CD14-positive monocyte (primary cell): ENCODE measurements around the gene CAPN13. TPM values are rescaled to one million over a fixed set of nuclear protein-coding genes. Genes with fewer than 3 reads are reported as not detected.

Source experiments
- DNase-seq, 3 donors: peaks; one replicate each; pipeline ENCODE4 v3.0.0-alpha.2; 2011 to 2022
- H2AFZ ChIP-seq: 2 replicates; pipeline ENCODE4 v1.6.0; 2012; ENCODE audit warnings: mild to moderate bottlenecking, low read depth, low read length, inconsistent platforms; ENCODE audit not compliant: insufficient read depth, poor library complexity, severe bottlenecking
- H3K27ac ChIP-seq, 2 donors: 1 replicate in 1 of 2; 2 replicates in 1 of 2; pipeline ENCODE4 v1.5.1; 2012 to 2013; ENCODE audit warnings: low read length in 2 of 2, control low read depth in 1 of 2, inconsistent platforms in 1 of 2, low read depth in 1 of 2, mild to moderate bottlenecking in 1 of 2
- H3K27me3 ChIP-seq, 2 donors: one replicate each; pipeline versions ENCODE4 v1.6.0 to v1.6.1; 2011 to 2013; ENCODE audit warnings: low read length in 2 of 2; ENCODE audit not compliant: control insufficient read depth in 2 of 2, insufficient read depth in 2 of 2
- H3K36me3 ChIP-seq, 2 donors: replicated peaks in 1 of 2; 1 replicate in 1 of 2; 2 replicates in 1 of 2; pipeline versions ENCODE4 v1.5.1 to v1.6.1; 2012 to 2013; ENCODE audit warnings: low read length in 2 of 2, control low read depth in 1 of 2, inconsistent platforms in 1 of 2, mild to moderate bottlenecking in 1 of 2; ENCODE audit not compliant: insufficient read depth in 2 of 2, control insufficient read depth in 1 of 2
- H3K4me1 ChIP-seq, 2 donors: 1 replicate in 1 of 2; 2 replicates in 1 of 2; pipeline versions ENCODE4 v1.5.1 to v1.6.1; 2012 to 2013; ENCODE audit warnings: low read length in 2 of 2, control low read depth in 1 of 2, inconsistent platforms in 1 of 2, mild to moderate bottlenecking in 1 of 2, moderate library complexity in 1 of 2; ENCODE audit not compliant: insufficient read depth in 2 of 2, control insufficient read depth in 1 of 2
- H3K4me2 ChIP-seq: replicated peaks from 2 replicates; pipeline ENCODE3; 2012; ENCODE audit warnings: low read length, moderate library complexity, mild to moderate bottlenecking; ENCODE audit not compliant: poor library complexity, severe bottlenecking; ENCODE audit errors: extremely low read depth
- H3K4me3 ChIP-seq, 3 experiments: fragments of 200-600 bp in 1 of 3; sonication (generic) in 1 of 3; replicated peaks in 1 of 3; 1 replicate in 2 of 3; 2 replicates in 1 of 3; pipeline ENCODE4 v1.5.1; 2011 to 2013; ENCODE audit warnings: low read length in 3 of 3, mild to moderate bottlenecking in 3 of 3, control low read depth in 2 of 3, low read depth in 2 of 3, inconsistent platforms in 1 of 3, moderate library complexity in 1 of 3
- H3K79me2 ChIP-seq: 2 replicates; pipeline ENCODE4 v1.6.0; 2012; ENCODE audit warnings: mild to moderate bottlenecking, control low read depth, inconsistent platforms, low read length, moderate library complexity; ENCODE audit not compliant: insufficient read depth
- H3K9ac ChIP-seq: 2 replicates; pipeline ENCODE4 v1.6.0; 2017; ENCODE audit warnings: low read length, mild to moderate bottlenecking; ENCODE audit not compliant: insufficient read depth, poor library complexity, severe bottlenecking
- H3K9me3 ChIP-seq, 2 donors: replicated peaks in 1 of 2; 1 replicate in 1 of 2; 2 replicates in 1 of 2; pipeline versions ENCODE4 v1.5.1 to v1.6.1; 2012 to 2013; ENCODE audit warnings: low read length in 2 of 2, control low read depth in 1 of 2; ENCODE audit not compliant: control insufficient read depth in 1 of 2, insufficient read depth in 1 of 2
- H4K20me1 ChIP-seq: 2 replicates; pipeline ENCODE4 v1.6.0; 2012; ENCODE audit warnings: mild to moderate bottlenecking, low read length, control low read depth, moderate library complexity; ENCODE audit not compliant: insufficient read depth
- H3K27ac Mint-ChIP-seq, 7 donors: one replicate each; pipeline ENCODE4 v1.8.0; 2020; ENCODE audit warnings: mild to moderate bottlenecking in 7 of 7, mixed read lengths in 7 of 7, moderate library complexity in 6 of 7, inconsistent platforms in 2 of 7
- H3K27me3 Mint-ChIP-seq, 3 donors: one replicate each; pipeline ENCODE4 v1.8.0; 2021 to 2022; ENCODE audit warnings: low read depth in 3 of 3, mild to moderate bottlenecking in 3 of 3, mixed read lengths in 3 of 3, moderate library complexity in 3 of 3, inconsistent platforms in 1 of 3
- H3K36me3 Mint-ChIP-seq, 2 donors: one replicate each; pipeline ENCODE4 v1.8.0; 2020; ENCODE audit warnings: mixed read lengths in 2 of 2, inconsistent platforms in 1 of 2, mild to moderate bottlenecking in 1 of 2
- H3K4me1 Mint-ChIP-seq: one replicate; pipeline ENCODE4 v1.8.0; 2020; ENCODE audit warnings: mild to moderate bottlenecking, mixed read lengths
- H3K4me3 Mint-ChIP-seq, 2 donors: one replicate each; pipeline ENCODE4 v1.8.0; 2020; ENCODE audit warnings: mild to moderate bottlenecking in 2 of 2, mixed read lengths in 2 of 2, moderate library complexity in 1 of 2
- H3K9me3 Mint-ChIP-seq, 7 donors: one replicate each; pipeline ENCODE4 v1.8.0; 2020 to 2022; ENCODE audit warnings: mixed read lengths in 7 of 7, mild to moderate bottlenecking in 6 of 7, moderate library complexity in 6 of 7, inconsistent platforms in 2 of 7
- WGBS: methylation state at CpG from one replicate; pipeline ENCODE4 v1.1.5; 2013; ENCODE audit warnings: missing lambda C conversion rate; ENCODE audit not compliant: insufficient coverage; 5-methylcytosine and 5-hydroxymethylcytosine counted together
- intact Hi-C, 2 donors: fragments of 100-400 bp; cut with micrococcal nuclease; formaldehyde crosslinking; loops; one replicate each; pipeline versions ENCODE4 v1.15.0 to v1.15.1; 2023
- polyA plus RNA-seq, 3 donors: library from polyadenylated mRNA; depleted of rRNA in 1 of 3; unstranded in 2 of 3; stranded (reverse) in 1 of 3; fragments of 300-500 nt in 2 of 3; fragments of >200 nt in 1 of 3; fragmentation: Illumina TruSeq in 2 of 3; gene quantifications; 1 replicate in 2 of 3; 2 replicates in 1 of 3; pipeline ENCODE4 v1.2.3, GENCODE V29; 2012 to 2021
- TF ChIP-seq, protein P1 (sequence below): fragments of 200-600 bp; IDR thresholded peaks from one replicate; pipeline ENCODE4 v1.8.0; 2022; ENCODE audit warnings: antibody characterized with exemption, mild to moderate bottlenecking

CAPN13 gene
- polyA plus RNA-seq, 3 donors: not detected

DNA sequence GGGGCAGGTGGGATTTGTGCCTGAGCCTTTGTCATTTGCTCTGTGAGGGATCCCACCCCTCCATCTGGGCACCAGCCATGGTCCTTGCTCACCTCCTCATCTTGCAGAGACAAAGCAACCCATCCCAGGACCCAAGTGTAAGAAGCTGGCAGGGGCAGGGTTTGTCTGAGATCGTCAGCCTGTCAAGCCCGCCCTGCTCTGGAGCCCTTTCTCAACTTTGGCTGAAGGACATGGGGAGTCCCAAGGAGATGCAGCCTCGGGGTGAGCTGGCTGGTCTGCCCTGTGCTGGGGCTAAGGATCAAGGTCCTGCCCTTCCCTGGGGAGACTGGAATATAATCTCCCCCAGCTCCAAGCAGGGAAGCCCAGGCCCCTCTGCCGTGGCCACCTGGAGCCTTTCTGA lies 86.0 kb downstream of the CAPN13 start:
- Mint-ChIP-seq H3K9me3 (peaks cover 0 to 4% (median 1%) of the 10 kb centered on the region in 7 donors), H3K27me3 (peaks cover 5 to 13% (median 5%) of the 10 kb centered on the region in 3 donors), H3K4me3 (no peak overlapping the region), H3K27ac (no peak overlapping the region), H3K36me3 (no peaks in the 10 kb centered on the region), H3K4me1 (no peaks in the 10 kb centered on the region)
- Histone ChIP-seq H2AFZ (no peak overlapping the region), H3K79me2 (no peaks in the 10 kb centered on the region), H3K4me3 (no peak overlapping the region), H3K27me3 (peaks cover 6 to 8% of the 10 kb centered on the region in 2 donors), H3K27ac (no peak overlapping the region), H4K20me1 (no peaks in the 10 kb centered on the region), H3K9ac (peak overlapping the region; percentile 4), H3K4me1 (no peaks in the 10 kb centered on the region), H3K9me3 (no peaks in the 10 kb centered on the region), H3K36me3 (no peaks in the 10 kb centered on the region), H3K4me2 (no peak overlapping the region)
- intact Hi-C loops: no loop called here
- no peak for DNase-seq
- TF ChIP-seq, protein P1, sequence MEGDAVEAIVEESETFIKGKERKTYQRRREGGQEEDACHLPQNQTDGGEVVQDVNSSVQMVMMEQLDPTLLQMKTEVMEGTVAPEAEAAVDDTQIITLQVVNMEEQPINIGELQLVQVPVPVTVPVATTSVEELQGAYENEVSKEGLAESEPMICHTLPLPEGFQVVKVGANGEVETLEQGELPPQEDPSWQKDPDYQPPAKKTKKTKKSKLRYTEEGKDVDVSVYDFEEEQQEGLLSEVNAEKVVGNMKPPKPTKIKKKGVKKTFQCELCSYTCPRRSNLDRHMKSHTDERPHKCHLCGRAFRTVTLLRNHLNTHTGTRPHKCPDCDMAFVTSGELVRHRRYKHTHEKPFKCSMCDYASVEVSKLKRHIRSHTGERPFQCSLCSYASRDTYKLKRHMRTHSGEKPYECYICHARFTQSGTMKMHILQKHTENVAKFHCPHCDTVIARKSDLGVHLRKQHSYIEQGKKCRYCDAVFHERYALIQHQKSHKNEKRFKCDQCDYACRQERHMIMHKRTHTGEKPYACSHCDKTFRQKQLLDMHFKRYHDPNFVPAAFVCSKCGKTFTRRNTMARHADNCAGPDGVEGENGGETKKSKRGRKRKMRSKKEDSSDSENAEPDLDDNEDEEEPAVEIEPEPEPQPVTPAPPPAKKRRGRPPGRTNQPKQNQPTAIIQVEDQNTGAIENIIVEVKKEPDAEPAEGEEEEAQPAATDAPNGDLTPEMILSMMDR: no peak
- 94% methylated on average over 3 of the region's 4 CpGs for WGBS

DNA sequence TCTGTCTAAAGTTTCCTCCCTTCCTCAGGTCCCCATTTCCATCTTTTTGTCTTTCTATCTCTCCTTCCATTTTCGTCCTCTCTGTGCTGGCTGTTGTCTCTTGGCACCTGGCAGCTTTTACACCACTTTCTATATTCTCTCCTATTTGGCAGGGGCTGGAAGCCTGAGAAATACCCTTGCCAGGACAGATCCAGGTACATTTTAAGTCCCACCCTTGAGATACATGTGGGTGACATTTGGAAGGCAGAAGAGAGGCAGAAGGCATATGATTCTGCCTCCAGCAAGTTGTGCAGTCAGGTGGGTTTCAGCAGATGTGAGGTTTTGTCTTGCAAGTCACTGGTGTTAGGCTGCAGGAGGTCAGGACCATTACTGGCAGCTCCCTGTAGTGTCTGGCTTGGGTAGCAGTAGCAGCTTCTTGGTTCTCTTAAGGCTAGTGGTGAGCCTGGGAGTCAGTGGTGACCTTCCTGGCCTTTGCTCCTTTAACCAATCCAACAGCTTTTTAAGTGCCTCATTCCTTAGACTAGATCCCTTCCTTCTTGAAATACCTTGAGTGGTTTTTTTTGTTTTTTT lies 90.1 kb downstream of the CAPN13 start:
- H3K9ac ChIP-seq: no peak overlapping the region
- Mint-ChIP-seq H3K4me1 (peaks cover 24% of the 10 kb centered on the region), H3K4me3 (no peak overlapping the region), H3K36me3 (no peaks in the 10 kb centered on the region), H3K27ac (no peak overlapping the region), H3K27me3 (peaks cover 2 to 4% (median 3%) of the 10 kb centered on the region in 3 donors), H3K9me3 (peaks cover 0 to 4% (median 1%) of the 10 kb centered on the region in 7 donors)
- no peak for DNase-seq
- H3K4me2 ChIP-seq: no peak overlapping the region
- H3K27ac ChIP-seq: no peak overlapping the region
- H3K79me2 ChIP-seq: no peaks in the 10 kb centered on the region
- no peaks in the 10 kb centered on the region for H3K27me3 ChIP-seq
- TF ChIP-seq, protein P1: no peak
- intact Hi-C loops: loop anchor here in 1 of 2 donors (5.0 to 10.0 kb wide), 2 partner anchors 458 to 810 kb away; no protein-coding TSS in a partner anchor
- peaks cover 30 to 32% of the 10 kb centered on the region in 2 donors for H3K4me1 ChIP-seq
- no peaks in the 10 kb centered on the region for H3K9me3 ChIP-seq
- no peaks in the 10 kb centered on the region for H4K20me1 ChIP-seq
- H3K4me3 ChIP-seq: no peak overlapping the region
- H2AFZ ChIP-seq: no peak overlapping the region
- H3K36me3 ChIP-seq: no peaks in the 10 kb centered on the region
- 100% methylated on average over 1 of the region's 1 CpG for WGBS
